ENCODE measurements around the gene UQCRC1.

Gene UQCRC1

GRCh38 chr3:48617559-48617958 is 8.1 kb upstream of the UQCRC1 start:
- Histone ChIP-seq H3K9me3 (ENCODE audit: control insufficient read depth in 1 of 2, low read length in 2 of 2) (peaks cover 8 to 11% of the 10 kb centered on the region in 2 donors), H3K4me1 (ENCODE audit: control insufficient read depth in 1 of 2, insufficient read depth in 2 of 2, low read length in 2 of 2) (no peaks in the 10 kb centered on the region), H3K36me3 (ENCODE audit: control insufficient read depth in 1 of 2, insufficient read depth in 2 of 2, low read length in 2 of 2) (no peaks in the 10 kb centered on the region), H3K27ac (ENCODE audit: low read length) (no peak overlapping the region), H3K27me3 (ENCODE audit: low read depth, low read length) (no peaks in the 10 kb centered on the region), H3K4me3 (ENCODE audit: low read depth in 1 of 2, low read length in 2 of 2) (no peak overlapping the region)

GRCh38 chr3:48614044-48614443 is 4.6 kb upstream of the UQCRC1 start:
- H3K4me3 ChIP-seq (ENCODE audit: low read depth in 1 of 2, low read length in 2 of 2): no peak overlapping the region
- H3K36me3 ChIP-seq (ENCODE audit: control insufficient read depth in 1 of 2, insufficient read depth in 2 of 2, low read length in 2 of 2): no peaks in the 10 kb centered on the region
- H3K27me3 ChIP-seq (ENCODE audit: low read depth, low read length): no peaks in the 10 kb centered on the region
- no peak overlapping the region for H3K27ac ChIP-seq (ENCODE audit: low read length)
- peaks cover 8 to 11% of the 10 kb centered on the region in 2 donors for H3K9me3 ChIP-seq (ENCODE audit: control insufficient read depth in 1 of 2, low read length in 2 of 2)
- H3K4me1 ChIP-seq (ENCODE audit: control insufficient read depth in 1 of 2, insufficient read depth in 2 of 2, low read length in 2 of 2): no peaks in the 10 kb centered on the region

- H3K27ac ChIP-seq (ENCODE audit: low read length): no peak overlapping the region
- peaks cover 4% of the 10 kb centered on the region in 2 donors for H3K9me3 ChIP-seq (ENCODE audit: control insufficient read depth in 1 of 2, low read length in 2 of 2)
- H3K27me3 ChIP-seq (ENCODE audit: low read depth, low read length): no peaks in the 10 kb centered on the region
- H3K4me3 ChIP-seq (ENCODE audit: low read depth in 1 of 2, low read length in 2 of 2): no peak overlapping the region
- H3K4me1 ChIP-seq (ENCODE audit: control insufficient read depth in 1 of 2, insufficient read depth in 2 of 2, low read length in 2 of 2): peaks cover 7 to 15% of the 10 kb centered on the region in 2 donors
- no peaks in the 10 kb centered on the region for H3K36me3 ChIP-seq (ENCODE audit: control insufficient read depth in 1 of 2, insufficient read depth in 2 of 2, low read length in 2 of 2)
Observed at GRCh38 chr3:48612309-48612708, 2.9 kb upstream of the UQCRC1 start.

- Histone ChIP-seq H3K9me3 (ENCODE audit: control insufficient read depth in 1 of 2, low read length in 2 of 2) (no peaks in the 10 kb centered on the region), H3K27ac (ENCODE audit: low read length) (no peak overlapping the region), H3K4me3 (ENCODE audit: low read depth in 1 of 2, low read length in 2 of 2) (no peak overlapping the region)
Observed at GRCh38 chr3:48607519-48607918, 1.9 kb downstream of the UQCRC1 start.

GRCh38 chr3:48601622-48601994 is 7.8 kb downstream of the UQCRC1 start:
- Histone ChIP-seq H3K4me3 (ENCODE audit: low read depth in 1 of 2, low read length in 2 of 2) (no peak overlapping the region), H3K36me3 (ENCODE audit: control insufficient read depth in 1 of 2, insufficient read depth in 2 of 2, low read length in 2 of 2) (peaks cover 77 to 90% of the 10 kb centered on the region in 2 donors), H3K4me1 (ENCODE audit: control insufficient read depth in 1 of 2, insufficient read depth in 2 of 2, low read length in 2 of 2) (peaks cover 9 to 28% of the 10 kb centered on the region in 2 donors), H3K27ac (ENCODE audit: low read length) (no peak overlapping the region), H3K9me3 (ENCODE audit: control insufficient read depth in 1 of 2, low read length in 2 of 2) (no peaks in the 10 kb centered on the region), H3K27me3 (ENCODE audit: low read depth, low read length) (no peaks in the 10 kb centered on the region)

More at GRCh38 chr3:48607519-48607918, 1.9 kb downstream of the UQCRC1 start:
- H3K27me3 ChIP-seq (ENCODE audit: low read depth, low read length): no peaks in the 10 kb centered on the region
- H3K4me1 ChIP-seq (ENCODE audit: control insufficient read depth in 1 of 2, insufficient read depth in 2 of 2, low read length in 2 of 2): peaks cover 7 to 15% of the 10 kb centered on the region in 2 donors
- peaks cover 35 to 40% of the 10 kb centered on the region in 2 donors for H3K36me3 ChIP-seq (ENCODE audit: control insufficient read depth in 1 of 2, insufficient read depth in 2 of 2, low read length in 2 of 2)

- peaks cover 76 to 85% of the 10 kb centered on the region in 2 donors for H3K36me3 ChIP-seq (ENCODE audit: control insufficient read depth in 1 of 2, insufficient read depth in 2 of 2, low read length in 2 of 2)
- H3K9me3 ChIP-seq (ENCODE audit: control insufficient read depth in 1 of 2, low read length in 2 of 2): no peaks in the 10 kb centered on the region
- H3K4me3 ChIP-seq (ENCODE audit: low read depth in 1 of 2, low read length in 2 of 2): no peak overlapping the region
- peaks cover 9 to 28% of the 10 kb centered on the region in 2 donors for H3K4me1 ChIP-seq (ENCODE audit: control insufficient read depth in 1 of 2, insufficient read depth in 2 of 2, low read length in 2 of 2)
- H3K27ac ChIP-seq (ENCODE audit: low read length): no peak overlapping the region
- H3K27me3 ChIP-seq (ENCODE audit: low read depth, low read length): no peaks in the 10 kb centered on the region
Observed at GRCh38 chr3:48600711-48601621, 8.5 kb downstream of the UQCRC1 start.

GRCh38 chr3:48599509-48600285 is 9.7 kb downstream of the UQCRC1 start:
- Histone ChIP-seq H3K36me3 (ENCODE audit: control insufficient read depth in 1 of 2, insufficient read depth in 2 of 2, low read length in 2 of 2) (peaks cover 63 to 72% of the 10 kb centered on the region in 2 donors), H3K4me3 (ENCODE audit: low read depth in 1 of 2, low read length in 2 of 2) (no peak overlapping the region), H3K9me3 (ENCODE audit: control insufficient read depth in 1 of 2, low read length in 2 of 2) (no peaks in the 10 kb centered on the region), H3K4me1 (ENCODE audit: control insufficient read depth in 1 of 2, insufficient read depth in 2 of 2, low read length in 2 of 2) (peaks cover 13 to 39% of the 10 kb centered on the region in 2 donors), H3K27ac (ENCODE audit: low read length) (peak overlapping the region; percentile 88), H3K27me3 (ENCODE audit: low read depth, low read length) (no peaks in the 10 kb centered on the region)

- H3K4me1 ChIP-seq (ENCODE audit: control insufficient read depth in 1 of 2, insufficient read depth in 2 of 2, low read length in 2 of 2): peaks cover 13 to 44% of the 10 kb centered on the region in 2 donors
- H3K36me3 ChIP-seq (ENCODE audit: control insufficient read depth in 1 of 2, insufficient read depth in 2 of 2, low read length in 2 of 2): peaks cover 57 to 66% of the 10 kb centered on the region in 2 donors
- H3K9me3 ChIP-seq (ENCODE audit: control insufficient read depth in 1 of 2, low read length in 2 of 2): no peaks in the 10 kb centered on the region
- H3K27ac ChIP-seq (ENCODE audit: low read length): peak overlapping the region; percentile 88
- peaks cover 4% of the 10 kb centered on the region for H3K27me3 ChIP-seq (ENCODE audit: low read depth, low read length)
- H3K4me3 ChIP-seq (ENCODE audit: low read depth in 1 of 2, low read length in 2 of 2): no peak overlapping the region
Observed at GRCh38 chr3:48599077-48599501, 10.4 kb downstream of the UQCRC1 start.

GRCh38 chr3:48598323-48599076 is 10.9 kb downstream of the UQCRC1 start:
- peaks cover 13 to 44% of the 10 kb centered on the region in 2 donors for H3K4me1 ChIP-seq (ENCODE audit: control insufficient read depth in 1 of 2, insufficient read depth in 2 of 2, low read length in 2 of 2)
- no peaks in the 10 kb centered on the region for H3K9me3 ChIP-seq (ENCODE audit: control insufficient read depth in 1 of 2, low read length in 2 of 2)
- H3K27me3 ChIP-seq (ENCODE audit: low read depth, low read length): peaks cover 4% of the 10 kb centered on the region
- no peak overlapping the region for H3K4me3 ChIP-seq (ENCODE audit: low read depth in 1 of 2, low read length in 2 of 2)
- H3K27ac ChIP-seq (ENCODE audit: low read length): peak overlapping the region; percentile 88
- H3K36me3 ChIP-seq (ENCODE audit: control insufficient read depth in 1 of 2, insufficient read depth in 2 of 2, low read length in 2 of 2): peaks cover 51 to 60% of the 10 kb centered on the region in 2 donors

GRCh38 chr3:48597408-48597800 is 12.0 kb downstream of the UQCRC1 start:
- peak overlapping the region; percentile 88 for H3K27ac ChIP-seq (ENCODE audit: low read length)

More at GRCh38 chr3:48597408-48597800, 12.0 kb downstream of the UQCRC1 start:
- peaks cover 42 to 49% of the 10 kb centered on the region in 2 donors for H3K36me3 ChIP-seq (ENCODE audit: control insufficient read depth in 1 of 2, insufficient read depth in 2 of 2, low read length in 2 of 2)
- H3K9me3 ChIP-seq (ENCODE audit: control insufficient read depth in 1 of 2, low read length in 2 of 2): no peaks in the 10 kb centered on the region
- peaks cover 13 to 44% of the 10 kb centered on the region in 2 donors for H3K4me1 ChIP-seq (ENCODE audit: control insufficient read depth in 1 of 2, insufficient read depth in 2 of 2, low read length in 2 of 2)
- peaks cover 4% of the 10 kb centered on the region for H3K27me3 ChIP-seq (ENCODE audit: low read depth, low read length)
- H3K4me3 ChIP-seq (ENCODE audit: low read depth in 1 of 2, low read length in 2 of 2): no peak overlapping the region

All from muscle layer of duodenum (tissue), 2 donors.